B cell (primary cell): ENCODE results near the gene MYT1. TPM values are rescaled to one million over a fixed set of nuclear protein-coding genes. Genes with fewer than 3 reads are reported as not detected.

ENCODE experiments used
- ATAC-seq: fragments of 200-7000 bp; cut with Tn5 transposase; one replicate; pipeline ENCODE4 v1.10.0; 2021; ENCODE audit warnings: low read depth, mild to moderate bottlenecking, moderate number of reproducible peaks, moderate library complexity
- CTCF ChIA-PET: fragments of 350-600 bp; sonication (Branson Sonifier 250); formaldehyde crosslinking; loops from one replicate; lab custom pipeline; 2021; ENCODE audit warnings: antibody characterized with exemption, inconsistent platforms; lab: Charles Lee
- POLR2A ChIA-PET: fragments of 350-600 bp; sonication (Branson Sonifier 250); formaldehyde crosslinking; loops from one replicate; lab custom pipeline; 2021; ENCODE audit warnings: antibody characterized with exemption; lab: Charles Lee
- DNase-seq: peaks from one replicate; pipeline ENCODE4 v3.0.0; 2013
- H2AFZ ChIP-seq: 2 replicates; pipeline ENCODE4 v1.6.1; 2012; ENCODE audit warnings: mild to moderate bottlenecking, low read depth, low read length; ENCODE audit not compliant: insufficient read depth, poor library complexity, severe bottlenecking
- H3K27ac ChIP-seq, 2 donors: 1 replicate in 1 of 2; 2 replicates in 1 of 2; pipeline ENCODE4 v1.5.1; 2012 to 2013; ENCODE audit warnings: low read length in 2 of 2, mild to moderate bottlenecking in 2 of 2, moderate library complexity in 1 of 2
- H3K27me3 ChIP-seq, 4 experiments: fragments of 200-600 bp in 1 of 4; sonication (generic) in 1 of 4; replicated peaks in 1 of 4; 1 replicate in 2 of 4; 2 replicates in 2 of 4; pipeline versions ENCODE4 v1.6.1 to v1.7.0; 2013 to 2016; ENCODE audit warnings: low read length in 3 of 4, mild to moderate bottlenecking in 2 of 4, mixed read lengths in 1 of 4, moderate library complexity in 1 of 4; ENCODE audit not compliant: insufficient read depth in 4 of 4, control insufficient read depth in 3 of 4; ENCODE audit errors: control extremely low read depth in 1 of 4
- H3K36me3 ChIP-seq, 2 experiments: replicated peaks in 1 of 2; 1 replicate in 1 of 2; 2 replicates in 1 of 2; pipeline versions ENCODE4 v1.6.1 to v1.7.1; 2013; ENCODE audit warnings: low read length in 1 of 2; ENCODE audit not compliant: insufficient read depth in 2 of 2, control insufficient read depth in 1 of 2; ENCODE audit errors: control extremely low read depth in 1 of 2, extremely low read depth in 1 of 2
- H3K4me1 ChIP-seq, 2 donors: fragments of 200-600 bp in 1 of 2; sonication (generic) in 1 of 2; 1 replicate in 1 of 2; 2 replicates in 1 of 2; pipeline versions ENCODE4 v1.5.1 to v1.6.1; 2013 to 2017; ENCODE audit warnings: low read length in 2 of 2; ENCODE audit not compliant: control insufficient read depth in 2 of 2, insufficient read depth in 2 of 2
- H3K4me2 ChIP-seq: replicated peaks from 2 replicates; pipeline ENCODE3; 2012; ENCODE audit warnings: mild to moderate bottlenecking, low read depth, low read length; ENCODE audit not compliant: poor library complexity, severe bottlenecking
- H3K4me3 ChIP-seq, 5 experiments: fragments of 200-600 bp in 1 of 5; sonication (generic) in 1 of 5; 1 replicate in 3 of 5; 2 replicates in 2 of 5; pipeline versions ENCODE4 v1.5.1 to v1.7.0; 2011 to 2016; ENCODE audit warnings: low read length in 4 of 5, mild to moderate bottlenecking in 4 of 5, low read depth in 2 of 5, control low read depth in 1 of 5, moderate library complexity in 1 of 5; ENCODE audit not compliant: insufficient read depth in 1 of 5; ENCODE audit errors: control extremely low read depth in 1 of 5, extremely low read depth in 1 of 5
- H3K79me2 ChIP-seq: fragments of 200-600 bp; sonication (generic); one replicate; pipeline ENCODE4 v1.6.0; 2016; ENCODE audit warnings: low read length; ENCODE audit not compliant: control insufficient read depth, insufficient read depth
- H3K9ac ChIP-seq: fragments of 200-600 bp; sonication (generic); 2 replicates; pipeline ENCODE4 v1.6.1; 2017; ENCODE audit warnings: mild to moderate bottlenecking, low read length, moderate library complexity
- H3K9me3 ChIP-seq, 3 donors: one replicate each; pipeline versions ENCODE4 v1.6.1 to v1.7.1; 2013; ENCODE audit warnings: low read length in 2 of 3; ENCODE audit not compliant: control insufficient read depth in 2 of 3, insufficient read depth in 1 of 3; ENCODE audit errors: control extremely low read depth in 1 of 3
- H4K20me1 ChIP-seq: 2 replicates; pipeline ENCODE4 v1.6.0; 2012; ENCODE audit warnings: mild to moderate bottlenecking, low read length; ENCODE audit not compliant: insufficient read depth, control insufficient read depth, poor library complexity, severe bottlenecking
- H3K27ac Mint-ChIP-seq: one replicate; pipeline ENCODE4 v1.8.0; 2021; ENCODE audit warnings: mixed read lengths
- H3K27me3 Mint-ChIP-seq: one replicate; pipeline ENCODE4 v1.8.0; 2021; ENCODE audit warnings: mixed read lengths
- H3K4me1 Mint-ChIP-seq: one replicate; pipeline ENCODE4 v1.8.0; 2021; ENCODE audit warnings: mixed read lengths
- H3K4me3 Mint-ChIP-seq: one replicate; pipeline ENCODE4 v1.8.0; 2021; ENCODE audit warnings: mixed read lengths
- H3K9me3 Mint-ChIP-seq: one replicate; pipeline ENCODE4 v1.8.0; 2022; ENCODE audit warnings: mixed read lengths; ENCODE audit not compliant: insufficient read depth
- EZH2 ChIP-seq: IDR thresholded peaks from 2 replicates; pipeline ENCODE4 v1.6.1; 2012; ENCODE audit warnings: borderline replicate concordance, low read depth, mild to moderate bottlenecking, moderate library complexity, low read length; ENCODE audit not compliant: insufficient read depth, poor library complexity, severe bottlenecking
- WGBS: methylation state at CpG from one replicate; pipeline ENCODE4 v1.1.5; 2013; ENCODE audit warnings: missing lambda C conversion rate; ENCODE audit not compliant: insufficient coverage; 5-methylcytosine and 5-hydroxymethylcytosine counted together
- intact Hi-C: fragments of 100-400 bp; cut with micrococcal nuclease; formaldehyde crosslinking; loops from one replicate; pipeline ENCODE4 v1.10.0; 2022
- polyA plus RNA-seq: library from polyadenylated mRNA; depleted of rRNA; stranded (reverse); fragments of >200 nt; gene quantifications from 2 replicates; pipeline ENCODE4 v1.2.3, GENCODE V29; 2012
- total RNA-seq, 2 donors: library from RNA; stranded (reverse); fragments of 120-200 nt in 1 of 2; gene quantifications; 1 replicate in 1 of 2; 2 replicates in 1 of 2; pipeline versions ENCODE4 v1.2.3 to v1.2.4, GENCODE V29; 2013 to 2022
- TF ChIP-seq, protein P1 (sequence below): fragments of 200-600 bp; IDR thresholded peaks from one replicate; pipeline ENCODE4 v1.8.0; 2022; ENCODE audit warnings: antibody characterized with exemption, mild to moderate bottlenecking

The MYT1 gene
- total and polyA plus RNA-seq, 2 donors (not counting 1 experiment from before 2014, with no cell fraction given): 0.49 to 42.2 TPM

GRCh38 chr20:64181391-64181790 is 17.1 kb downstream of the MYT1 start:
- ChIA-PET POLR2A (no interaction called here), CTCF (no interaction called here)
- Histone ChIP-seq H3K9ac (no peak overlapping the region), H3K79me2 (no peaks in the 10 kb centered on the region), H3K4me3 (no peak overlapping the region), H2AFZ (no peak overlapping the region), H3K36me3 (no peaks in the 10 kb centered on the region), H3K9me3 (peaks cover 0 to 15% (median 0%) of the 10 kb centered on the region in 3 donors), H3K4me1 (no peaks in the 10 kb centered on the region), H4K20me1 (no peaks in the 10 kb centered on the region), H3K27me3 (peaks cover 0 to 2% (median 0%) of the 10 kb centered on the region in 4 experiments), H3K4me2 (no peak overlapping the region), H3K27ac (no peak overlapping the region)
- no peak for ATAC-seq
- no peak overlapping the region for H3K4me3 Mint-ChIP-seq
- DNase-seq: no peak
- intact Hi-C loops: no loop called here
- H3K27ac Mint-ChIP-seq: no peak overlapping the region
- H3K4me1 Mint-ChIP-seq: no peaks in the 10 kb centered on the region
- 95% methylated on average over 4 of the region's 5 CpGs for WGBS
- peaks cover 4% of the 10 kb centered on the region for H3K9me3 Mint-ChIP-seq
- TF ChIP-seq, protein P1, sequence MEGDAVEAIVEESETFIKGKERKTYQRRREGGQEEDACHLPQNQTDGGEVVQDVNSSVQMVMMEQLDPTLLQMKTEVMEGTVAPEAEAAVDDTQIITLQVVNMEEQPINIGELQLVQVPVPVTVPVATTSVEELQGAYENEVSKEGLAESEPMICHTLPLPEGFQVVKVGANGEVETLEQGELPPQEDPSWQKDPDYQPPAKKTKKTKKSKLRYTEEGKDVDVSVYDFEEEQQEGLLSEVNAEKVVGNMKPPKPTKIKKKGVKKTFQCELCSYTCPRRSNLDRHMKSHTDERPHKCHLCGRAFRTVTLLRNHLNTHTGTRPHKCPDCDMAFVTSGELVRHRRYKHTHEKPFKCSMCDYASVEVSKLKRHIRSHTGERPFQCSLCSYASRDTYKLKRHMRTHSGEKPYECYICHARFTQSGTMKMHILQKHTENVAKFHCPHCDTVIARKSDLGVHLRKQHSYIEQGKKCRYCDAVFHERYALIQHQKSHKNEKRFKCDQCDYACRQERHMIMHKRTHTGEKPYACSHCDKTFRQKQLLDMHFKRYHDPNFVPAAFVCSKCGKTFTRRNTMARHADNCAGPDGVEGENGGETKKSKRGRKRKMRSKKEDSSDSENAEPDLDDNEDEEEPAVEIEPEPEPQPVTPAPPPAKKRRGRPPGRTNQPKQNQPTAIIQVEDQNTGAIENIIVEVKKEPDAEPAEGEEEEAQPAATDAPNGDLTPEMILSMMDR: no peak
- TF ChIP-seq EZH2: no peak
- H3K27me3 Mint-ChIP-seq: peaks cover 31% of the 10 kb centered on the region

DNA sequence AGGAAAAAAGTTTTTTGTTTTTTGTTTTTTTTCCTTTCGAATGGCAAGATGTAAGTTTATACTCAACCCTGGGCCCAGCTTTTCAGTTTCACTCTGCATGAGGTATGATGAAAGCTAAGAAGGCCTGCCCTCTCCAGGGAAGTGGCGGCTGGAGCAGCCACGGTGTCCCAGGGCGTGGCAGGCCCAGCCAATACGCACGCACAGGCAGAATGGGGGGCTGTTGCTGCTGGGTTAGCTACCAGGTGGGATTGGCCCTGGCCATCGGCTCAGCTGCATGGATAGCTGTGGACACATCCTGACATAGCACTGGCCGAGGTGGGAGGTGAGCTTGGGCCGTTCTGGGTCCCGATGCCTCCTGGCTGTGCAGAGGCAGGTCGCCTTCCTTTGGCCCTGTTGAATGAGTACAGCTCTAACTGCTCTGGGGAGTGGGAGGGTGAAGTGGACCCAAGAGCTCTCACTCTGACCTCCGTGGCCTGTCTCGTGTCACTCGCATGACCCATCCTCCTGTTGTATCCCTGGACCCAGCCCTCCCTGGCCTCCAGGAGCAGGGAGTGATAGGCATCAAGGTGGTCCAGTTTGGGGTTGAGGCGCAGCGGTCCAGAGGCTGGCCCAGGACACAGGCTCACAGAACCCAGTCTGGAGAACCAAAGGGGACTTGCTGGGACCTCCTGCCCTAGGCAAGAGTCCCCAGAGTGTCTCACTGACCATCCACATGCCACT is 18.1 kb downstream of the MYT1 start:
- H3K27me3 ChIP-seq: peaks cover 0 to 2% (median 0%) of the 10 kb centered on the region in 4 experiments
- WGBS: 94% methylated on average over 16 of the region's 16 CpGs

More for the DNA sequence above, 18.1 kb downstream of the MYT1 start:
- Histone ChIP-seq H4K20me1 (no peaks in the 10 kb centered on the region), H3K4me2 (no peak overlapping the region), H3K4me1 (no peaks in the 10 kb centered on the region), H3K9ac (no peak overlapping the region), H3K79me2 (no peaks in the 10 kb centered on the region), H3K27ac (no peak overlapping the region), H3K9me3 (peaks cover 0 to 24% (median 0%) of the 10 kb centered on the region in 3 donors), H3K36me3 (no peaks in the 10 kb centered on the region), H3K4me3 (no peak overlapping the region), H2AFZ (no peak overlapping the region)
- Mint-ChIP-seq H3K4me3 (no peak overlapping the region), H3K9me3 (peaks cover 4% of the 10 kb centered on the region), H3K27me3 (peaks cover 26% of the 10 kb centered on the region), H3K27ac (no peak overlapping the region), H3K4me1 (no peaks in the 10 kb centered on the region)
- no peak for DNase-seq
- POLR2A ChIA-PET: no interaction called here
- no peak for ATAC-seq
- intact Hi-C loops: no loop called here
- TF ChIP-seq, protein P1: no peak
- no peak for TF ChIP-seq EZH2
- CTCF ChIA-PET: no interaction called here
